Measurements from ENCODE around the gene SUGCT. TPM values are rescaled to one million over a fixed set of nuclear protein-coding genes. Genes with fewer than 3 reads are reported as not detected.
"Not testable (repeated sequence)": the region's sequence is repeated elsewhere in the genome, so short reads cannot be mapped to it uniquely, and the experiment has no call there.

SUGCT gene
- total RNA-seq, 2 experiments from 2014 or later: not detected

- no peak for DNase-seq
- H3K9me3 Mint-ChIP-seq: no peaks in the 10 kb centered on the region
- H3K4me1 Mint-ChIP-seq: no peaks in the 10 kb centered on the region
- no peak overlapping the region for H3K27ac Mint-ChIP-seq
- CTCF ChIA-PET: interaction anchor here (1.2 kb wide), 1 partner anchor 33 kb away, joined by 3 read pairs; no protein-coding TSS in a partner anchor
- H3K27me3 Mint-ChIP-seq: peaks cover 6% of the 10 kb centered on the region
- POLR2A ChIA-PET: no interaction called here
- H3K36me3 Mint-ChIP-seq (ENCODE audit: low read depth): no peaks in the 10 kb centered on the region
- no peak overlapping the region for H3K4me3 Mint-ChIP-seq
Measured at GRCh38 chr7:40148671-40149070, 13.9 kb downstream of the SUGCT start.

GRCh38 chr7:40151504-40151903 is 16.7 kb downstream of the SUGCT start:
- H3K27me3 Mint-ChIP-seq: no peaks in the 10 kb centered on the region
- H3K4me1 Mint-ChIP-seq: no peaks in the 10 kb centered on the region
- H3K9me3 Mint-ChIP-seq: no peaks in the 10 kb centered on the region
- H3K4me3 Mint-ChIP-seq: no peak overlapping the region
- DNase-seq: no peak
- no peak overlapping the region for H3K27ac Mint-ChIP-seq
- ChIA-PET POLR2A (no interaction called here), CTCF (no interaction called here)
- no peaks in the 10 kb centered on the region for H3K36me3 Mint-ChIP-seq (ENCODE audit: low read depth)

GRCh38 chr7:40156988-40157387 is 22.2 kb downstream of the SUGCT start:
- CTCF ChIA-PET: no interaction called here
- no peak overlapping the region for H3K27ac Mint-ChIP-seq
- no peak overlapping the region for H3K4me3 Mint-ChIP-seq
- POLR2A ChIA-PET: no interaction called here
- no peaks in the 10 kb centered on the region for H3K36me3 Mint-ChIP-seq (ENCODE audit: low read depth)
- no peaks in the 10 kb centered on the region for H3K9me3 Mint-ChIP-seq
- no peaks in the 10 kb centered on the region for H3K4me1 Mint-ChIP-seq
- no peaks in the 10 kb centered on the region for H3K27me3 Mint-ChIP-seq
- no peak for DNase-seq

GRCh38 chr7:40162516-40162915 is 27.7 kb downstream of the SUGCT start:
- Mint-ChIP-seq H3K27ac (no peak overlapping the region), H3K9me3 (no peaks in the 10 kb centered on the region), H3K4me3 (no peak overlapping the region), H3K4me1 (no peaks in the 10 kb centered on the region), H3K27me3 (peaks cover 1% of the 10 kb centered on the region), H3K36me3 (ENCODE audit: low read depth) (no peaks in the 10 kb centered on the region)
- no peak for DNase-seq
- ChIA-PET POLR2A (no interaction called here), CTCF (no interaction called here)

GRCh38 chr7:40165216-40165615 is 30.4 kb downstream of the SUGCT start:
- DNase-seq: no peak
- Mint-ChIP-seq H3K27me3 (peaks cover 1% of the 10 kb centered on the region), H3K27ac (no peak overlapping the region), H3K4me1 (no peaks in the 10 kb centered on the region), H3K4me3 (no peak overlapping the region), H3K9me3 (no peaks in the 10 kb centered on the region), H3K36me3 (ENCODE audit: low read depth) (no peaks in the 10 kb centered on the region)
- ChIA-PET POLR2A (no interaction called here), CTCF (no interaction called here)

- Mint-ChIP-seq H3K9me3 (no peaks in the 10 kb centered on the region), H3K4me1 (no peaks in the 10 kb centered on the region), H3K36me3 (ENCODE audit: low read depth) (no peaks in the 10 kb centered on the region), H3K4me3 (no peak overlapping the region), H3K27ac (no peak overlapping the region), H3K27me3 (peaks cover 1% of the 10 kb centered on the region)
- DNase-seq: no peak
- CTCF ChIA-PET: no interaction called here
- POLR2A ChIA-PET: no interaction called here
Measured at GRCh38 chr7:40167291-40167690, 32.5 kb downstream of the SUGCT start.

- H3K4me3 Mint-ChIP-seq; H3K27ac Mint-ChIP-seq; DNase-seq; H3K27me3 Mint-ChIP-seq; POLR2A ChIA-PET; H3K9me3 Mint-ChIP-seq; CTCF ChIA-PET; H3K36me3 Mint-ChIP-seq (ENCODE audit: low read depth); H3K4me1 Mint-ChIP-seq: not testable (repeated sequence)
Measured at GRCh38 chr7:40168266-40168665, 33.5 kb downstream of the SUGCT start.

- H3K36me3 Mint-ChIP-seq (ENCODE audit: low read depth); H3K4me3 Mint-ChIP-seq; H3K4me1 Mint-ChIP-seq; H3K27me3 Mint-ChIP-seq; DNase-seq; H3K27ac Mint-ChIP-seq; H3K9me3 Mint-ChIP-seq; CTCF ChIA-PET: not testable (repeated sequence)
- POLR2A ChIA-PET: interaction anchor here (0.6 kb wide), 1 partner anchor 11 kb away, joined by 3 read pairs; no protein-coding TSS in a partner anchor
Measured at GRCh38 chr7:40173121-40173520, 38.3 kb downstream of the SUGCT start.

- H3K4me1 Mint-ChIP-seq; H3K9me3 Mint-ChIP-seq; POLR2A ChIA-PET; H3K27ac Mint-ChIP-seq; DNase-seq; H3K36me3 Mint-ChIP-seq (ENCODE audit: low read depth); H3K27me3 Mint-ChIP-seq; CTCF ChIA-PET; H3K4me3 Mint-ChIP-seq: not testable (repeated sequence)
Measured at GRCh38 chr7:40175256-40175655, 40.5 kb downstream of the SUGCT start.

GRCh38 chr7:40175725-40176510 is 41.1 kb downstream of the SUGCT start:
- Mint-ChIP-seq H3K4me3 (no peak overlapping the region), H3K4me1 (no peaks in the 10 kb centered on the region), H3K27ac (no peak overlapping the region), H3K36me3 (ENCODE audit: low read depth) (no peaks in the 10 kb centered on the region), H3K9me3 (no peaks in the 10 kb centered on the region), H3K27me3 (peaks cover 4% of the 10 kb centered on the region)
- no peak for DNase-seq
- POLR2A ChIA-PET: no interaction called here
- CTCF ChIA-PET: no interaction called here

- Mint-ChIP-seq H3K36me3 (ENCODE audit: low read depth) (no peaks in the 10 kb centered on the region), H3K4me3 (no peak overlapping the region), H3K27ac (no peak overlapping the region), H3K4me1 (no peaks in the 10 kb centered on the region), H3K27me3 (peaks cover 4% of the 10 kb centered on the region), H3K9me3 (no peaks in the 10 kb centered on the region)
- POLR2A ChIA-PET: no interaction called here
- DNase-seq: no peak
- CTCF ChIA-PET: no interaction called here
Measured at GRCh38 chr7:40177071-40177470, 42.3 kb downstream of the SUGCT start.

GRCh38 chr7:40182452-40182851 is 47.6 kb downstream of the SUGCT start:
- DNase-seq: no peak
- POLR2A ChIA-PET: no interaction called here
- Mint-ChIP-seq H3K36me3 (ENCODE audit: low read depth) (no peaks in the 10 kb centered on the region), H3K27me3 (no peaks in the 10 kb centered on the region), H3K9me3 (no peaks in the 10 kb centered on the region), H3K4me1 (no peaks in the 10 kb centered on the region), H3K4me3 (no peak overlapping the region), H3K27ac (no peak overlapping the region)
- CTCF ChIA-PET: no interaction called here

GRCh38 chr7:40186586-40186985 is 51.8 kb downstream of the SUGCT start:
- CTCF ChIA-PET: no interaction called here
- H3K27ac Mint-ChIP-seq: no peak overlapping the region
- DNase-seq: no peak
- H3K4me1 Mint-ChIP-seq: no peaks in the 10 kb centered on the region
- H3K9me3 Mint-ChIP-seq: no peaks in the 10 kb centered on the region
- no peaks in the 10 kb centered on the region for H3K27me3 Mint-ChIP-seq
- H3K36me3 Mint-ChIP-seq (ENCODE audit: low read depth): no peaks in the 10 kb centered on the region
- POLR2A ChIA-PET: no interaction called here
- H3K4me3 Mint-ChIP-seq: no peak overlapping the region

- Mint-ChIP-seq H3K27me3 (no peaks in the 10 kb centered on the region), H3K27ac (no peak overlapping the region), H3K4me3 (no peak overlapping the region), H3K36me3 (ENCODE audit: low read depth) (no peaks in the 10 kb centered on the region), H3K4me1 (no peaks in the 10 kb centered on the region), H3K9me3 (no peaks in the 10 kb centered on the region)
- no peak for DNase-seq
- ChIA-PET CTCF (no interaction called here), POLR2A (no interaction called here)
Measured at GRCh38 chr7:40192036-40192435, 57.2 kb downstream of the SUGCT start.

Measured in activated CD4-positive, alpha-beta memory T cell treated with anti-CD3 and anti-CD28 coated beads, Interleukin-2, amount 10 ng/mL, durations not matched to agents 7 days and 5 days (primary cell).